Adrenal gland (tissue), 5 donors: ENCODE measurements around the gene SH3GLB2.
A peak's percentile ranks its signal among the peaks of the same experiment; 100 is the strongest.

Experiments
- CTCF ChIP-seq, 6 experiments: fragments of 450-650 bp in 4 of 6; fragments of 200-600 bp in 2 of 6; sonication (generic) in 1 of 6; IDR thresholded peaks; 1 replicate in 5 of 6; 2 replicates in 1 of 6; pipeline versions ENCODE4 v1.5.1 to v1.8.0; 2016 to 2021; ENCODE audit warnings: antibody characterized with exemption in 6 of 6, mild to moderate bottlenecking in 2 of 6, moderate library complexity in 1 of 6
- POLR2A ChIP-seq, 2 donors: fragments of 450-650 bp; IDR thresholded peaks; one replicate each; pipeline ENCODE4 v1.6.1; 2017; ENCODE audit warnings: antibody characterized with exemption in 2 of 2, mild to moderate bottlenecking in 2 of 2, moderate library complexity in 1 of 2
- donor health status: DM: no; HTN: no; CAD: no.

GRCh38 chr9:129023036-129023907, 4.9 kb downstream of the SH3GLB2 start:
- TF ChIP-seq CTCF (IDR thresholded peaks at IDR 0.05) (no peak), POLR2A (IDR thresholded peaks at IDR 0.05) (peak in 1 of 2 donors; percentile 47)
